ENCODE data around the gene ZMIZ1.

ZMIZ1 gene

DNA sequence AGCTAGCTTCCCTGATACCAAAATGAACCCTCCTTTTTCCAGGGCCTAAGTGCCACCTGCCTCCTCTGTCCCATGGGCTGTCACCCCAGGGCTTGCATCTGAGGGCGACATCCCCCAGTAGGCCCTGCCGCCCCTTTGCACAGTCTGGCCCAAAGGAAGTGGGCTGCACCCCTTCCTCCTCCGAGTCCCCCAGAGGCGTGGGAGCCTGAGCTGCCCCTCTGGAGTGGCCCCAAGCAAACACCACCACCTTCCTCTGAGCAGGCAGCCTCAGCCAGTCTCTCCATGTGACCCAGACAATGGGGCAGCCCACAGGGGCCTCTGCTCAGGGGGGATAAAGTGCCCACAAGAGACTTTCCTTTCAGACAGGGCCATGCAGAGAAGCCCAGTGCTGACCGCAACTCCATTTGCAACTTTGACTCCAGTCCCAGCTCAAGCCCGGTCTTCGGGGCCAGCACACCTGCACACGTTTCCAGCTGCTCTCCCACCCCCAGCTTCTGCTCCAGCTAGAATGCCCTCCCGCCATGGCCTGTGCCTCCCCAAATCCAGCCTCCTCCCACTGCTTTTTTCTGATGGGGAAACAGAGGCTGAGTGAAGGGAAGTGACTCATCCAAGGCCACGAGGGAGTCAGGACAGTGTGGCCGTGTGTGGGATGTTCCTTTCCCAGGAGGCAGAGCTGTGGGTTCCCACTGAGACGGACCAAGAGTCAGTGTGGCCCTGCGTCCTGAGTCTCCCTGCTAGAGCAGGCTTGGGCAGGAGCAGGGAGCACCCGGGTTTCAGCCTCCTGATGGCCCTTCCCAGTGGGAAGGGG lies 111.9 kb downstream of the ZMIZ1 start:
- TF ChIP-seq SIN3A (IDR thresholded peaks at IDR 0.05; ENCODE audit: borderline replicate concordance, insufficient read depth, low read length) (no peak), FOXP2 (optimal IDR thresholded peaks at IDR 0.05; ENCODE audit: borderline replicate concordance, extremely low read depth, extremely low read length, insufficient read depth) (no peak), POLR2AphosphoS5 (IDR thresholded peaks at IDR 0.05; ENCODE audit: low read depth, low read length) (no peak)
- TF ChIP-seq, protein P1, sequence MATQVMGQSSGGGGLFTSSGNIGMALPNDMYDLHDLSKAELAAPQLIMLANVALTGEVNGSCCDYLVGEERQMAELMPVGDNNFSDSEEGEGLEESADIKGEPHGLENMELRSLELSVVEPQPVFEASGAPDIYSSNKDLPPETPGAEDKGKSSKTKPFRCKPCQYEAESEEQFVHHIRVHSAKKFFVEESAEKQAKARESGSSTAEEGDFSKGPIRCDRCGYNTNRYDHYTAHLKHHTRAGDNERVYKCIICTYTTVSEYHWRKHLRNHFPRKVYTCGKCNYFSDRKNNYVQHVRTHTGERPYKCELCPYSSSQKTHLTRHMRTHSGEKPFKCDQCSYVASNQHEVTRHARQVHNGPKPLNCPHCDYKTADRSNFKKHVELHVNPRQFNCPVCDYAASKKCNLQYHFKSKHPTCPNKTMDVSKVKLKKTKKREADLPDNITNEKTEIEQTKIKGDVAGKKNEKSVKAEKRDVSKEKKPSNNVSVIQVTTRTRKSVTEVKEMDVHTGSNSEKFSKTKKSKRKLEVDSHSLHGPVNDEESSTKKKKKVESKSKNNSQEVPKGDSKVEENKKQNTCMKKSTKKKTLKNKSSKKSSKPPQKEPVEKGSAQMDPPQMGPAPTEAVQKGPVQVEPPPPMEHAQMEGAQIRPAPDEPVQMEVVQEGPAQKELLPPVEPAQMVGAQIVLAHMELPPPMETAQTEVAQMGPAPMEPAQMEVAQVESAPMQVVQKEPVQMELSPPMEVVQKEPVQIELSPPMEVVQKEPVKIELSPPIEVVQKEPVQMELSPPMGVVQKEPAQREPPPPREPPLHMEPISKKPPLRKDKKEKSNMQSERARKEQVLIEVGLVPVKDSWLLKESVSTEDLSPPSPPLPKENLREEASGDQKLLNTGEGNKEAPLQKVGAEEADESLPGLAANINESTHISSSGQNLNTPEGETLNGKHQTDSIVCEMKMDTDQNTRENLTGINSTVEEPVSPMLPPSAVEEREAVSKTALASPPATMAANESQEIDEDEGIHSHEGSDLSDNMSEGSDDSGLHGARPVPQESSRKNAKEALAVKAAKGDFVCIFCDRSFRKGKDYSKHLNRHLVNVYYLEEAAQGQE (IDR thresholded peaks at IDR 0.05; ENCODE audit: insufficient read depth in 1 of 2, low read depth in 2 of 2, low read length in 2 of 2), result no peak

DNA sequence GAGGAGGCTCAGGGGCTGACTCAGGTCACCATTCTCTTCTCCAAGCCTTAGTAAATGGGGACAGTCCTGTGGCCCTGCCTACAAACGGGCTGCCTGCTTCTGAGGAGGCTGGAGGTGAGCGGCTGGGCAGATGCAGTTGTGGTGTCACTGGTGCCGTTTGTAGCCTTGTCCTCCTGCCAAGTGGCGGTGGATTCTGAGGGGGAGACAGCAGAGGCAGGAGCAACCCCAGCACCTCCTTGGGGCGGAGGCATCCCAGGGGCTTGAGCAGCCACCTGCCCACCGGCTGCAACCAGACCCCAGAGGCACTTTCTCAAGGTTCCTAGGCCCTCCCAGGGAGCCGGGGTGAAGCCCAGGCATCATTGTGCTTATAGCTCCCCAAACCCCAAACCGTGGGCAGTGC lies 112.5 kb downstream of the ZMIZ1 start:
- TF ChIP-seq TAF1 (IDR thresholded peaks at IDR 0.05; ENCODE audit: borderline replicate concordance, insufficient read depth, low read length) (no peak), POLR2AphosphoS5 (IDR thresholded peaks at IDR 0.05; ENCODE audit: low read depth, low read length) (no peak), FOXP2 (optimal IDR thresholded peaks at IDR 0.05; ENCODE audit: borderline replicate concordance, extremely low read depth, extremely low read length, insufficient read depth) (no peak), SIN3A (IDR thresholded peaks at IDR 0.05; ENCODE audit: borderline replicate concordance, insufficient read depth, low read length) (no peak)
- TF ChIP-seq, protein P1 (IDR thresholded peaks at IDR 0.05; ENCODE audit: insufficient read depth in 1 of 2, low read depth in 2 of 2, low read length in 2 of 2), result no peak

DNA sequence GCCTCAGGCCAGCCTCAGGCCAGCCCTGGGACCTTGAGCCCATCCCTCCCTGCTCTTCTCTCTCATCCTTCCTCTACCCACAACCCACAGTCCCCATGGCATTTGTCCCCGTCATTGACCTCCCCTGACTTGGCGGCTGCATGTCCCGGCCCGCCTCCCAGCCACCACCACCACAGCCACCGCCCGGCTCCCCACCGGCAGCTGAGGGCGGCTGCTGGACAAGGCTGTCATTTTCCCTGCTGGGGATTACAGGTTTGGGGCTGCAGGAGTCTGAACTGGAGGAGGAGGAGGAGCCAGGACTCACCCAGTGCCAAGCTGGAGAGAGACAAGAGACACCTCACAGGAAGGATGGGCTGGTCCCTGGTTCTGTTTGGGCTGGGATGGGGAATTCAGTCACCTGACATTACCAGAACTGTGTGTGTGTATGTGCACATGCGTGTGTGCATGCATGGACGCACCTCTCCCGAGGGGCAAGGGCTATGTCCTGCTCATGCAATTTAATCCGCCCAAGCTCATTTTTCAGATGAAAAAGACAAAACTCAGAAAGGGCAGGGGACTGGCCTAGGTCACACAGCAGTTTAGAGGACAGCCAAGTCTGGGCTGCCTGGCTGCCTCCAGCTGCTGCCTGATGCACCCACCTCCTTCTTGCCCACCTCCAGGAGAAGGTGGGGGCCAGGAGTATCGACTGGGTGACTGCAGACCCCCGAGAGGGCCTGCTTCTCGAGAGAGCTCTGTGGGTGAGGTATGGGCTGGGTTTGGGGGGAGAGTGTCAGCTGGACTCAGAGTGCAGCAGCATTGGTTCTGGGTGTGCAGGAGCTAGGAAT lies 113.1 kb downstream of the ZMIZ1 start:
- TF ChIP-seq TAF1 (IDR thresholded peaks at IDR 0.05; ENCODE audit: borderline replicate concordance, insufficient read depth, low read length) (no peak), POLR2AphosphoS5 (IDR thresholded peaks at IDR 0.05; ENCODE audit: low read depth, low read length) (no peak), FOXP2 (optimal IDR thresholded peaks at IDR 0.05; ENCODE audit: borderline replicate concordance, extremely low read depth, extremely low read length, insufficient read depth) (no peak), SIN3A (IDR thresholded peaks at IDR 0.05; ENCODE audit: borderline replicate concordance, insufficient read depth, low read length) (no peak)
- TF ChIP-seq, protein P1 (IDR thresholded peaks at IDR 0.05; ENCODE audit: insufficient read depth in 1 of 2, low read depth in 2 of 2, low read length in 2 of 2), result no peak

DNA sequence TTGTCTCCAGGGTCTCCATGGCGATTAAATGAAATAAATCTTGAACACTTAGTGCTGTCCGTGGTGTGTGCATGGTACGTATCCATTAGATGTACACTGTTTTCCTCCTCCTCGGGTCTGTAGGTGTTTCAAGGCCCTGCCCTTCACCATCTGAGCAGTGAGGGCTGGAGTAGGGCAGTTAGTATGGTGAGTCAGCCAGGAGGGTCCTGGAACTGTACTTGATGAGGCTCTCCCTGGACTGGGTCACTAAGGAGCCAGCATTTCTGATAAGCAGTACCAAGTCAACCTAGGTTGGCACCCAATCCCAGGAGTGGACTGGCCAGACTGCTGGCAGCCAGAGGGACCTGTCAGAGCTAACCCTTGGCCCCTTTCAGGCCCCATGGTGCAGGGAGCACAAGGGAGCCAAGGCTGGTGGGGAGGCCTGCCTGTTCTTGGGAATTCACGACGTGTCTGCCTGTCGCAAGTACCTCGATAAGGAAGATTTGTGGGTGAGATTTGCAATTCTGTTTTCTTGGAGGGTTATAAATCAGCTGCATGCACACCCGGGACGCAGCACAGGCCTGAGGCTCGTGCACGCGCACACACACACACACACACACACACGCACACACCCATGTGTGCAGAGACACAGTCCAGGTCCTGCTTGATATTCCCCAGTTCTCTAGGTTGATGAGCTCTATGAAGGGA lies 114.2 kb downstream of the ZMIZ1 start:
- TF ChIP-seq FOXP2 (optimal IDR thresholded peaks at IDR 0.05; ENCODE audit: borderline replicate concordance, extremely low read depth, extremely low read length, insufficient read depth) (no peak), SIN3A (IDR thresholded peaks at IDR 0.05; ENCODE audit: borderline replicate concordance, insufficient read depth, low read length) (no peak), POLR2AphosphoS5 (IDR thresholded peaks at IDR 0.05; ENCODE audit: low read depth, low read length) (no peak), TAF1 (IDR thresholded peaks at IDR 0.05; ENCODE audit: borderline replicate concordance, insufficient read depth, low read length) (no peak)
- TF ChIP-seq, protein P1 (IDR thresholded peaks at IDR 0.05; ENCODE audit: insufficient read depth in 1 of 2, low read depth in 2 of 2, low read length in 2 of 2), result no peak
